Activated naive CD4-positive, alpha-beta T cell treated with anti-CD3 and anti-CD28 coated beads for 36 hours (primary cell): ENCODE measurements around the gene ANKRD28. TPM values are rescaled to one million over a fixed set of nuclear protein-coding genes. Genes with fewer than 3 reads are reported as not detected.
"Not testable (repeated sequence)": the region's sequence is repeated elsewhere in the genome, so short reads cannot be mapped to it uniquely, and the experiment has no call there.

ENCODE experiments used
- CTCF ChIA-PET: fragments of 350-600 bp; sonication (Branson Sonifier 250); formaldehyde crosslinking; loops from one replicate; lab custom pipeline; 2021; ENCODE audit warnings: antibody characterized with exemption; lab: Charles Lee
- DNase-seq: peaks from one replicate; pipeline ENCODE4 v3.0.0-alpha.2; 2020
- H3K27ac Mint-ChIP-seq: one replicate; pipeline ENCODE4 v1.8.0; 2021; ENCODE audit warnings: mild to moderate bottlenecking, mixed read lengths
- H3K27me3 Mint-ChIP-seq: one replicate; pipeline ENCODE4 v1.8.0; 2021; ENCODE audit warnings: low read depth, mixed read lengths
- H3K36me3 Mint-ChIP-seq: one replicate; pipeline ENCODE4 v1.8.0; 2021; ENCODE audit warnings: low read depth, mixed read lengths
- H3K4me1 Mint-ChIP-seq: one replicate; pipeline ENCODE4 v1.8.0; 2021; ENCODE audit warnings: low read depth, mixed read lengths
- H3K4me3 Mint-ChIP-seq: one replicate; pipeline ENCODE4 v1.8.0; 2021; ENCODE audit warnings: mild to moderate bottlenecking, moderate library complexity, mixed read lengths
- H3K9me3 Mint-ChIP-seq: one replicate; pipeline ENCODE4 v1.8.0; 2021; ENCODE audit warnings: mixed read lengths
- intact Hi-C: fragments of 100-400 bp; cut with micrococcal nuclease; formaldehyde crosslinking; loops from one replicate; pipeline ENCODE4 v1.15.1; 2023
- total RNA-seq, 2 experiments: library from RNA; stranded (reverse); gene quantifications; one replicate each; pipeline ENCODE4 v1.2.3, GENCODE V29; 2021

The ANKRD28 gene
- 10 to 100 TPM; 21.4 to 23.6 TPM for total RNA-seq

DNA sequence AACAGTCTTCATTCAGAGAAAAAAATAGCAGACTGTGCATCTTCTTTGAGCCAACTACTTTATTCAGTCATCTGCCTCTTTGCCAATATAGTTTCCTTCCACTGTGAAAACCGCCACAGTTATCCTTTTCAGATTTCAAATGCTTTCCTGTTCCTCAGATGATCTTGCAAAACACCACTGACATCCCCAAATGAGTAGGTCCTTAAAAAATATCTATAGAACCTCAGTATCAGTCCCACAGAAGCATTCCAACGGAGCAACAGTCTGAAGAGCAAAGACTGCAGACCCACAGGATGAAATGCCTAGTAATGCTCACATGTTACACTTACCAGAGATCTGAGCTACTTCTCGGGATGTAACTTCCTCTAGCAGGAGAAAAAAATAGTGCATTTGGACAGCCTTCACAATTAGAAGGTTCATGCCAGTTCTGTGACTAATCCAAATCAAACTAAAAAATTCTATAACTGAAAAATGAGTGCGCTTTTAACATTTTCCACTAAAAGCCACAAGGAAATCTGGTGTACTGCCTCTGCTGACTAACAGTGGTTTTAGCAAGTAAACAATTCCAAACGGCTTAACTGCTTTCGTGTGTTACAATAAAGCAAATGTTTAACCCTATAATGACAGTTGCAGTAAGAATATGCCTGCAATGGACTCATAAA lies at the start of gene ANKRD28:
Gene ANKRD28 (minus strand): TSS at position 338 of the 662 bp plus-strand sequence. CDS start 1,458 bp downstream, outside the sequence.
- Mint-ChIP-seq H3K9me3 (no peaks in the 10 kb centered on the region), H3K4me3 (peak within 1 kb of the TSS; percentile 33), H3K27ac (peak within 1 kb of the TSS; percentile 48), H3K4me1 (peaks cover 70% of the 10 kb centered on the region), H3K27me3 (no peaks in the 10 kb centered on the region), H3K36me3 (peaks cover 3% of the 10 kb centered on the region)
- CTCF ChIA-PET: interaction anchor here (0.6 to 1.7 kb wide), 2 partner anchors 167 to 1841 kb away, joined by 3 to 8 read pairs; no protein-coding TSS in a partner anchor
- DNase-seq: no peak
- intact Hi-C loops: loop anchor here (1.0 to 5.0 kb wide), 4 partner anchors 22 to 530 kb away; no protein-coding TSS in a partner anchor

GRCh38 chr3:15847239-15847638 lies 49.5 kb upstream of the ANKRD28 start:
- Mint-ChIP-seq H3K36me3 (peaks cover 13% of the 10 kb centered on the region), H3K27ac (no peak overlapping the region), H3K27me3 (no peaks in the 10 kb centered on the region), H3K9me3 (peaks cover 1% of the 10 kb centered on the region), H3K4me1 (peaks cover 29% of the 10 kb centered on the region), H3K4me3 (no peak overlapping the region)
- DNase-seq: no peak
- intact Hi-C loops: no loop called here
- CTCF ChIA-PET: interaction anchor here (1.0 to 1.2 kb wide), 2 partner anchors 9 to 29 kb away, joined by 4 read pairs; no protein-coding TSS in a partner anchor

- Mint-ChIP-seq H3K4me3 (no peak overlapping the region), H3K4me1 (peaks cover 29% of the 10 kb centered on the region), H3K27ac (no peak overlapping the region), H3K27me3 (no peaks in the 10 kb centered on the region), H3K36me3 (peaks cover 14% of the 10 kb centered on the region), H3K9me3 (peaks cover 1% of the 10 kb centered on the region)
- intact Hi-C loops: no loop called here
- CTCF ChIA-PET: interaction anchor here (1.0 to 1.2 kb wide), 2 partner anchors 10 to 29 kb away, joined by 4 read pairs; no protein-coding TSS in a partner anchor
- no peak for DNase-seq
Measured at GRCh38 chr3:15846606-15847005, 48.8 kb upstream of the ANKRD28 start.

DNA sequence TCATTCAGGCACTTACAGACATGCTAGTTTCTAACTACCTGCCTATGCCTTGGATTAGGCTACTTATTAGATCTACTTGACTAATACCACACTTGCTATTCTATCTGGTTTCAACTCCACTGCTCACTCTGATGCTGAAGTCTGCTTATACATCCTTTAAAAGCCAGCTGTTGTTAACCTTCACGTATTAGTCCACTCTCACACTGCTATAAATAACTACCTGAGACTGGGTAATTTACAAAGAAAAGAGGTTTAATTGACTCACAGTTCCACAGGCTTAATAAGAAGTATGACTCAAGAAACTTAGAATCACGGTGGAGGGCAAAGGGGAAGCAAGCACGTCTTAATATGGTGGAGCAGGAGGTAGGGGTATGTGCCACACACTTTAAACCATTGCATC lies 47.7 kb upstream of the ANKRD28 start:
- no peak for DNase-seq
- Mint-ChIP-seq H3K4me1 (peaks cover 30% of the 10 kb centered on the region), H3K36me3 (peaks cover 22% of the 10 kb centered on the region), H3K27me3 (no peaks in the 10 kb centered on the region), H3K9me3 (peaks cover 10% of the 10 kb centered on the region), H3K4me3 (no peak overlapping the region), H3K27ac (no peak overlapping the region)
- CTCF ChIA-PET: interaction anchor here (0.6 kb wide), 1 partner anchor 136 kb away, joined by 3 read pairs; no protein-coding TSS in a partner anchor
- intact Hi-C loops: no loop called here

GRCh38 chr3:15844889-15845288 lies 47.1 kb upstream of the ANKRD28 start:
- intact Hi-C loops: no loop called here
- Mint-ChIP-seq H3K9me3 (peaks cover 16% of the 10 kb centered on the region), H3K27me3 (no peaks in the 10 kb centered on the region), H3K36me3 (peaks cover 28% of the 10 kb centered on the region), H3K27ac (no peak overlapping the region), H3K4me3 (no peak overlapping the region), H3K4me1 (peaks cover 31% of the 10 kb centered on the region)
- no peak for DNase-seq
- CTCF ChIA-PET: interaction anchor here (0.6 kb wide), 1 partner anchor 137 kb away, joined by 3 read pairs; no protein-coding TSS in a partner anchor

DNA sequence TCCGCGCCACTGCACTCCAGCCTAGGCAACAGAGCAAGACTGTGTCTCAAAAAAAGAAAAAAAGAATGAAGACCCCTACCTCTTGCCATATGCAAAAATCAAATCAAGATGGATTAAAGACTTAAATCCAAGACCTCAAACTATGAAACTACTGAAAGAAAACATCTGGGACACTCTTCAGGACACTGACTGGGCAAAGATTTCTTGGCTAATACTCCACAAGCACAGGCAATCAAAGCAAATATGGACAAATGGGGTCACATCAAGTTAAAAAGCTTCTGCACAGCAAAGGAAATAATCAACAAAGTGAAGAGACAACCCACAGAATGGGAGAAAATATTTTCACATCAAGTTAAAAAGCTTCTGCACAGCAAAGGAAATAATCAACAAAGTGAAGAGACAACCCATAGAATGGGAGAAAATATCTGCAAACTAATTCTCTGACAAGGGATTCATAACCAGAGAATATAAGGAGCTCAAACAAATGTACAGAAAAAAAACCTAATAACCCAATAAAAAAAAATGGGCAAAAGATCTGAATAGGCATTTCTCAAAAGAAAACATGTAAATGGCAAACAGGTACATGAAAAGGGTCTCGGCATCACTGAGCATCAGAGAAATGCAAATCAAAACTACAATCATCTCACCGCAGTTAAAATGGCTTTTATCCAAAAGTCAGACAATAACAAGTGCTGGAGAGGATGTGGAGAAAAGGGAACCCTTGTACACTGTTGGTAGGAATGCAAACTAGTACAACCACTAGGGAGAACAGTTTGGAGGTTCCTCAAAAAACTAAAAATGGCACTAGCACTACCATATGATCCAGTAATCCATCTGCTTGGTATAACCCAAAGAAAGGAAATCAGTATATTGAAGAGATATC lies 43.6 kb upstream of the ANKRD28 start:
- Mint-ChIP-seq H3K36me3 (peaks cover 35% of the 10 kb centered on the region), H3K4me1 (peaks cover 34% of the 10 kb centered on the region), H3K9me3 (peaks cover 23% of the 10 kb centered on the region)
- H3K27ac Mint-ChIP-seq, H3K4me3 Mint-ChIP-seq, H3K27me3 Mint-ChIP-seq, intact Hi-C loops, DNase-seq: not testable (repeated sequence)
- CTCF ChIA-PET: interaction anchor here (0.7 kb wide), 1 partner anchor 928 kb away, joined by 3 read pairs; no protein-coding TSS in a partner anchor

- H3K4me3 Mint-ChIP-seq: no peak overlapping the region
- H3K27ac Mint-ChIP-seq: no peak overlapping the region
- intact Hi-C loops: no loop called here
- DNase-seq: no peak
- peaks cover 30% of the 10 kb centered on the region for H3K36me3 Mint-ChIP-seq
- peaks cover 21% of the 10 kb centered on the region for H3K4me1 Mint-ChIP-seq
- no peaks in the 10 kb centered on the region for H3K27me3 Mint-ChIP-seq
- CTCF ChIA-PET: no interaction called here
- H3K9me3 Mint-ChIP-seq: peaks cover 23% of the 10 kb centered on the region
Measured at GRCh38 chr3:15839568-15839967, 41.8 kb upstream of the ANKRD28 start.

DNA sequence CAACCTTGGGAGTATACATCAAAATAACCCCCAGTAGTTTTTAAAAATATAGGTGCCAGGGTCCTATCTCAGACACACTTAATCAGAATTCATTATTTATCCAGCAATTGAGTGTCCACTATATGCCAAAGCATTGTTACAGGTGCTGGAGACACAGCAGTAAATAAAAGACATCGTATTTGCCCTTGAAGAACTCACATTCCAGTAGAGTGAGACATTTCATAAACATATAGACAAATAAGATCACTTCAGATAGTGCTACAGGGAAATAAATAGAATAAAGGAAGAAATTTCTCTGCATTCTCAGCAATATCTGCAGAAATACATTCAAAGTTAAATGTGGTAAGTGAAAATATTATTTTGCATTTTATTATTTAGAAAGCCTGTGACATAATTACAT lies 34.1 kb upstream of the ANKRD28 start:
- Mint-ChIP-seq H3K4me3 (no peak overlapping the region), H3K27ac (no peak overlapping the region), H3K9me3 (no peaks in the 10 kb centered on the region), H3K27me3 (no peaks in the 10 kb centered on the region), H3K4me1 (peaks cover 10% of the 10 kb centered on the region), H3K36me3 (no peaks in the 10 kb centered on the region)
- intact Hi-C loops: no loop called here
- no peak for DNase-seq
- CTCF ChIA-PET: no interaction called here

DNA sequence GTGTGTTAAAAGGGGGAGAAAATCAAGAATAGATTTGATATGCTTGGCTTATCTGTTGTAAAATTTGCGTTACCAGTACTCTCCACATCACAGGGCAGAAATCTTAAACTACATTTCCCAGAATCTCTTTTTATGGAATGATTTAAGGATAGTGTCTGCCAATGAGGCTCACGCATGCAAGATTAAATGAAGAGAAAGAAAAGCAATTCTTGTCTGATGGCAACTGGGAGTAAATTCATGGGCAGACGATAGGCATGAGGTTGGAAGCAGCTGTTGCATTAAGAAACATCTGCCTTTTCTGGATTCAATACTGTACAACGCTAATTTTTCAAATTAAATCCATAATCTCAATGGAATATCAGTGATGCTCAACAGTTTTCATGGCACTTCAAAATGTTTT lies 27.2 kb upstream of the ANKRD28 start:
- H3K9me3 Mint-ChIP-seq: no peaks in the 10 kb centered on the region
- H3K36me3 Mint-ChIP-seq: no peaks in the 10 kb centered on the region
- H3K4me3 Mint-ChIP-seq: no peak overlapping the region
- no peak for DNase-seq
- CTCF ChIA-PET: no interaction called here
- H3K4me1 Mint-ChIP-seq: peaks cover 33% of the 10 kb centered on the region
- no peak overlapping the region for H3K27ac Mint-ChIP-seq
- H3K27me3 Mint-ChIP-seq: no peaks in the 10 kb centered on the region
- intact Hi-C loops: no loop called here

GRCh38 chr3:15823092-15823491 lies 25.3 kb upstream of the ANKRD28 start:
- CTCF ChIA-PET: interaction anchor here (0.6 kb wide), 2 partner anchors 145 to 966 kb away, joined by 3 to 5 read pairs; no protein-coding TSS in a partner anchor
- Mint-ChIP-seq H3K4me1 (peaks cover 48% of the 10 kb centered on the region), H3K27me3 (no peaks in the 10 kb centered on the region), H3K9me3 (no peaks in the 10 kb centered on the region), H3K4me3 (no peak overlapping the region), H3K27ac (no peak overlapping the region), H3K36me3 (no peaks in the 10 kb centered on the region)
- no peak for DNase-seq
- intact Hi-C loops: no loop called here

DNA sequence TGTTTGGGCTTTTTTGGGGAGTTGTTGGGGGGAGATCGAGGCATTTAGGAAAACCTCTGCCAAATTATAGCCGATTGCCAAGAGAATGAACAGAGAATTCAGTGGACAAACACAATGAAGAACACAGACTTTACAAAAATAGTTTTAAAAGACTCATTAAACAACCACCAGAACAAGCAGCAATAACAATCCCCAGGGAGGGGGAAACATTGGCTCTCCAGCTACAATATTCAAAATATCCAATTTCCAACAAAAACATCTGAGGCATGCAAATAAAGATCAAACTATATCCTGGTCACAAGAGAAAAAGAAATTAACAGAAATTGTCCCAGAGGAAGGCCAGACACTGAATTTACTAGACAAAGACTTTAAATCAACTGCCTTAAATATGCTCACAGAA lies 24.5 kb upstream of the ANKRD28 start:
- intact Hi-C loops: no loop called here
- Mint-ChIP-seq H3K27ac (no peak overlapping the region), H3K4me3 (no peak overlapping the region), H3K36me3 (no peaks in the 10 kb centered on the region), H3K27me3 (no peaks in the 10 kb centered on the region), H3K9me3 (no peaks in the 10 kb centered on the region), H3K4me1 (peaks cover 48% of the 10 kb centered on the region)
- CTCF ChIA-PET: interaction anchor here (0.6 kb wide), 1 partner anchor 965 kb away, joined by 5 read pairs; no protein-coding TSS in a partner anchor
- DNase-seq: no peak

DNA sequence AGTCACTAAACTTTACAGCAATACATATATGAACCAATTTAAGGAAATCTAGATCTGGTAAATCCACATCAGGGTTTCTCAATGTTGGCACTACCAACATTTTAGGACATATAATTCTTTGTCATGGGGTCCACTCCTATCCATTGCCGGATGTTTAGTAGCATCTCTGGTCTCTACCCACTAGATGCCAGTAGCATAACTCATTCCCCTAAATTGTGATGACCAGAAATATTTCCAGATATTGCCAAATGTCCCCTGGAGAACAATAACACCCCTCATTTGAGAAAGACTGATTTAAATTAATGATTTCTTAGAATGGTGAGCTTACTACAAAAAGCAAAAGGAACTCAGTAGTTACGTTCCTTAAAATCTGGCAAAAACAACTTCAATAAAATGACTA lies 23.1 kb upstream of the ANKRD28 start:
- H3K27ac Mint-ChIP-seq: no peak overlapping the region
- CTCF ChIA-PET: no interaction called here
- H3K27me3 Mint-ChIP-seq: no peaks in the 10 kb centered on the region
- no peak for DNase-seq
- H3K9me3 Mint-ChIP-seq: no peaks in the 10 kb centered on the region
- intact Hi-C loops: no loop called here
- H3K36me3 Mint-ChIP-seq: no peaks in the 10 kb centered on the region
- no peak overlapping the region for H3K4me3 Mint-ChIP-seq
- peaks cover 56% of the 10 kb centered on the region for H3K4me1 Mint-ChIP-seq
